K562 (cell line): Measurements from ENCODE around the gene FLVCR2. TPM values are rescaled to one million over a fixed set of nuclear protein-coding genes. Genes with fewer than 3 reads are reported as not detected.

ENCODE experiments used
- ATAC-seq: fragments of 200-7000 bp; cut with Tn5 transposase; 3 replicates; pipeline ENCODE4 v1.9.1; 2020; ENCODE audit warnings: moderate library complexity
- BruUV-seq: library from RNA; stranded (reverse); fragments of 400-500 nt; replicated peaks from 2 replicates; lab custom pipeline; 2021; lab: Mats Ljungman, UMichigan
- CTCF ChIA-PET: fragments of 300-600 bp; formaldehyde crosslinking; extraction: SDS; loops from one replicate; lab custom pipeline; 2021; ENCODE audit warnings: low intra/inter-chr PET ratio; lab: Yijun Ruan, JAX
- POLR2A ChIA-PET: fragments of 300-600, 350-650 bp; sonication (Branson Sonifier 250); formaldehyde crosslinking; extraction: SDS; loops from one replicate; lab custom pipeline; 2021; ENCODE audit warnings: antibody characterized with exemption, inconsistent platforms; lab: Yijun Ruan, JAX
- DNase-seq, 4 experiments: peaks; one replicate each; pipeline versions ENCODE4 v3.0.0 to v3.0.0-alpha.2; 2011 to 2018; ENCODE audit warnings: low spot score in 3 of 4, mixed read lengths in 3 of 4; ENCODE audit errors: extremely low read depth in 1 of 4
- FAIRE-seq: peaks from 2 replicates; lab custom pipeline; 2011; peaks lifted over from hg19 to GRCh38; lab: Jason Lieb, UNC
- H2AFZ ChIP-seq: 2 replicates; pipeline ENCODE4 v1.6.0; 2011; ENCODE audit warnings: low read depth, low read length, control low read depth, inconsistent platforms
- H3K27ac ChIP-seq: fragments of 200-600 bp; 3 replicates; pipeline ENCODE4 v1.8.0; 2011; ENCODE audit warnings: low read depth, mild to moderate bottlenecking, control low read depth, inconsistent platforms, low read length, moderate library complexity, mixed read lengths; ENCODE audit errors: extremely low read depth
- H3K27me3 ChIP-seq, 2 experiments: fragments of 300-600 bp in 1 of 2; 2 replicates in 1 of 2; 3 replicates in 1 of 2; pipeline versions ENCODE4 v1.6.0 to v1.8.0; 2011; ENCODE audit warnings: inconsistent platforms in 2 of 2, low read length in 2 of 2, mild to moderate bottlenecking in 1 of 2, mixed read lengths in 1 of 2, moderate library complexity in 1 of 2; ENCODE audit not compliant: control insufficient read depth in 2 of 2, insufficient read depth in 2 of 2
- H3K36me3 ChIP-seq: fragments of 300-600 bp; 3 replicates; pipeline ENCODE4 v1.8.0; 2011; ENCODE audit warnings: mild to moderate bottlenecking, low read length, inconsistent platforms; ENCODE audit not compliant: control insufficient read depth, insufficient read depth
- H3K4me1 ChIP-seq, 2 experiments: fragments of 200-600 bp in 1 of 2; replicated peaks in 1 of 2; 2 replicates in 1 of 2; 3 replicates in 1 of 2; pipeline versions ENCODE4 v1.5.1 to v1.8.0; 2011; ENCODE audit warnings: inconsistent platforms in 2 of 2, low read length in 2 of 2, mild to moderate bottlenecking in 1 of 2, mixed read lengths in 1 of 2, moderate library complexity in 1 of 2; ENCODE audit not compliant: control insufficient read depth in 2 of 2, insufficient read depth in 2 of 2
- H3K4me2 ChIP-seq: 2 replicates; pipeline ENCODE4 v1.6.1; 2011; ENCODE audit warnings: low read length, control low read depth, inconsistent platforms, mixed read lengths; ENCODE audit not compliant: insufficient read depth
- H3K4me3 ChIP-seq: fragments of 200-600 bp; sonication (generic), shearing (Covaris generic); 2 replicates; pipeline ENCODE4 v1.5.1; 2016; ENCODE audit warnings: control low read depth, inconsistent platforms
- H3K79me2 ChIP-seq: fragments of 200-600 bp; 3 replicates; pipeline ENCODE4 v1.8.0; 2011; ENCODE audit warnings: low read length, inconsistent platforms; ENCODE audit not compliant: control insufficient read depth, insufficient read depth
- H3K9ac ChIP-seq, 2 experiments: 2 replicates each; pipeline versions ENCODE4 v1.6.0 to v1.6.1; 2011; ENCODE audit warnings: low read depth in 2 of 2, low read length in 2 of 2, control low read depth in 1 of 2, inconsistent platforms in 1 of 2, mild to moderate bottlenecking in 1 of 2, mixed read lengths in 1 of 2; ENCODE audit not compliant: insufficient read depth in 1 of 2
- H3K9me1 ChIP-seq: one replicate; pipeline ENCODE4 v1.6.0; 2011; ENCODE audit warnings: inconsistent platforms, mild to moderate bottlenecking, low read length, moderate library complexity; ENCODE audit not compliant: control insufficient read depth, insufficient read depth
- H3K9me3 ChIP-seq: replicated peaks from 2 replicates; pipeline ENCODE4 v1.5.1; 2011; ENCODE audit warnings: low read depth, low read length, inconsistent platforms; ENCODE audit not compliant: control insufficient read depth, insufficient read depth
- H4K20me1 ChIP-seq: replicated peaks from 2 replicates; pipeline ENCODE4 v1.6.1; 2011; ENCODE audit warnings: low read length, inconsistent platforms, mixed read lengths; ENCODE audit not compliant: control insufficient read depth, insufficient read depth
- CCNT2 ChIP-seq: IDR thresholded peaks from 2 replicates; pipeline ENCODE4 v1.6.1; 2011; ENCODE audit warnings: borderline replicate concordance, low read depth, mild to moderate bottlenecking, moderate library complexity, mixed read lengths, low read length; ENCODE audit not compliant: insufficient read length; ENCODE audit errors: extremely low read depth
- CHD2 ChIP-seq: IDR thresholded peaks from 2 replicates; pipeline ENCODE4 v1.6.1; 2011; ENCODE audit warnings: low read depth, low read length
- ETV5 ChIP-seq: sonication (generic); formaldehyde crosslinking; IDR thresholded peaks from 2 replicates; pipeline ENCODE4 v1.4.0; 2020; ENCODE audit warnings: low read depth, mild to moderate bottlenecking, missing genetic modification reagents
- GATA2 ChIP-seq: sonication (generic); formaldehyde crosslinking; IDR thresholded peaks from 2 replicates; pipeline ENCODE4 v1.4.0; 2020; ENCODE audit warnings: mild to moderate bottlenecking, missing genetic modification reagents
- HNRNPK ChIP-seq: fragments of 200-400 bp; formaldehyde crosslinking; IDR thresholded peaks from one replicate; pipeline ENCODE4 v1.6.1; 2018; ENCODE audit warnings: mild to moderate bottlenecking, low read depth, low read length; ENCODE audit not compliant: poor library complexity, severe bottlenecking
- IRF2 ChIP-seq: sonication (generic); formaldehyde crosslinking; IDR thresholded peaks from 2 replicates; pipeline ENCODE4 v1.8.1; 2022; ENCODE audit warnings: mild to moderate bottlenecking, missing genetic modification reagents
- MYBL2 ChIP-seq, 2 experiments: fragments of 450-650 bp in 1 of 2; sonication (generic) in 1 of 2; formaldehyde crosslinking in 1 of 2; IDR thresholded peaks; 2 replicates each; pipeline versions ENCODE4 v1.6.1 to v1.8.1; 2017 to 2022; ENCODE audit warnings: borderline replicate concordance in 1 of 2, inconsistent platforms in 1 of 2, low read depth in 1 of 2, mild to moderate bottlenecking in 1 of 2, missing genetic modification reagents in 1 of 2, moderate library complexity in 1 of 2
- NFXL1 ChIP-seq: fragments of 450-650 bp; formaldehyde crosslinking; IDR thresholded peaks from 2 replicates; pipeline ENCODE4 v1.4.0; 2021; ENCODE audit warnings: mild to moderate bottlenecking
- NRF1 ChIP-seq, 2 experiments: fragments of 450-650 bp; IDR thresholded peaks in 1 of 2; conservative IDR thresholded peaks in 1 of 2; 2 replicates each; pipeline ENCODE4 v1.6.1; 2014; ENCODE audit warnings: mild to moderate bottlenecking in 2 of 2
- RBFOX2 ChIP-seq: fragments of 200-400 bp; formaldehyde crosslinking; IDR thresholded peaks from 2 replicates; pipeline ENCODE4 v1.6.1; 2017; ENCODE audit warnings: low read depth, mild to moderate bottlenecking, low read length, moderate library complexity
- SAP30 ChIP-seq: fragments of 200-600 bp; sonication (generic); IDR thresholded peaks from 2 replicates; pipeline ENCODE4 v1.6.1; 2012; ENCODE audit warnings: borderline replicate concordance, low read depth, mild to moderate bottlenecking, moderate library complexity, low read length, control low read depth, inconsistent platforms; ENCODE audit not compliant: insufficient read depth, poor library complexity, severe bottlenecking
- SMARCE1 ChIP-seq: fragments of 450-650 bp; IDR thresholded peaks from 2 replicates; pipeline ENCODE4 v1.7.1; 2016; ENCODE audit warnings: mild to moderate bottlenecking
- TAF9B ChIP-seq: fragments of 450-650 bp; IDR thresholded peaks from 2 replicates; pipeline ENCODE4 v1.6.1; 2018; ENCODE audit warnings: mild to moderate bottlenecking; ENCODE audit not compliant: partially characterized antibody
- TAL1 ChIP-seq: fragments of 450-650 bp; IDR thresholded peaks from 2 replicates; pipeline ENCODE4 v1.6.1; 2016; ENCODE audit warnings: mild to moderate bottlenecking
- TEAD2 ChIP-seq: fragments of 450-650 bp; IDR thresholded peaks from 2 replicates; pipeline ENCODE4 v1.6.1; 2016; ENCODE audit warnings: missing genetic modification characterization, control low read depth, missing compliant biosample characterization
- YBX1 ChIP-seq: fragments of 450-650 bp; IDR thresholded peaks from 2 replicates; pipeline ENCODE4 v1.7.1; 2016; ENCODE audit warnings: mild to moderate bottlenecking
- ZKSCAN8 ChIP-seq: fragments of 200-800 bp; sonication (Bioruptor generic); IDR thresholded peaks from 2 replicates; pipeline ENCODE4 v1.6.1; 2016; ENCODE audit warnings: missing genetic modification characterization, missing compliant biosample characterization
- ZNF586 ChIP-seq: fragments of 450-650 bp; formaldehyde crosslinking; conservative IDR thresholded peaks from 2 replicates; pipeline ENCODE4 v1.4.0; 2020; ENCODE audit warnings: mild to moderate bottlenecking, moderate library complexity
- ZNF644 ChIP-seq: fragments of 200-800 bp; sonication (Bioruptor generic); IDR thresholded peaks from 2 replicates; pipeline ENCODE4 v1.6.1; 2016; ENCODE audit warnings: low read depth, missing genetic modification characterization, missing compliant biosample characterization
- in situ Hi-C: fragments of 300-500 bp; cut with MboI; formaldehyde crosslinking; loops from 4 replicates; pipeline ENCODE4 v1.15.0; 2018; ENCODE audit warnings: inconsistent platforms, mixed read lengths
- intact Hi-C: fragments of 100-400 bp; cut with micrococcal nuclease; formaldehyde crosslinking; loops from 2 replicates; pipeline ENCODE4 v1.14.2; 2022
- polyA plus RNA-seq, 8 experiments: library from polyadenylated mRNA; depleted of rRNA in 4 of 8; stranded (reverse) in 5 of 8; unstranded in 3 of 8; fragments of >200 nt; fragmentation: Nextera tagmentation in 2 of 8; fragmentation: Illumina TruSeq in 1 of 8; extraction: Ambion mirVana in 2 of 8; extraction: Trizol in 1 of 8; gene quantifications; 2 replicates each; pipeline versions ENCODE4 v1.2.1 to v1.2.3, GENCODE V29; 2011 to 2014; ENCODE audit warnings: inconsistent platforms in 1 of 8, missing spikeins in 1 of 8
- total RNA-seq, 7 experiments: library from RNA; depleted of rRNA in 6 of 7; stranded (reverse); fragments of >200 nt in 6 of 7; fragmentation: Illumina TruSeq in 2 of 7; extraction: Trizol in 2 of 7; gene quantifications; 2 replicates each; pipeline versions ENCODE4 v1.2.1 to v1.2.3, GENCODE V29; 2011 to 2021; ENCODE audit warnings: low replicate concordance in 1 of 7

The FLVCR2 gene
- total and polyA plus RNA-seq, 9 of the 15 experiments (the other 6 are each of a cell fraction or from before 2014, with no cell fraction given): 1.5 TPM; not detected in 8

GRCh38 chr14:75587388-75587787, 9.0 kb downstream of the FLVCR2 start:
- peaks cover 0 to 4% of the 10 kb centered on the region in 2 experiments; a peak in 2 of 5 replicates for H3K27me3 ChIP-seq
- H3K36me3 ChIP-seq: no peaks in the 10 kb centered on the region
- ChIA-PET CTCF (no interaction called here), POLR2A (interaction anchor here (0.6 kb wide), 1 partner anchor 25 kb away, joined by 4 read pairs; no protein-coding TSS in a partner anchor)
- H2AFZ ChIP-seq: no peak overlapping the region
- H3K9ac ChIP-seq: no peak overlapping the region
- no peak overlapping the region for H3K4me3 ChIP-seq
- FAIRE-seq: no peak
- no peaks in the 10 kb centered on the region for H3K79me2 ChIP-seq
- no peaks in the 10 kb centered on the region for H3K9me1 ChIP-seq
- in situ Hi-C loops (no loop called here), intact Hi-C loops (no loop called here)
- no peak for ATAC-seq
- no peak overlapping the region for H3K4me2 ChIP-seq
- no peak overlapping the region for H3K27ac ChIP-seq
- no peaks in the 10 kb centered on the region for H3K4me1 ChIP-seq
- no TSS peak for BruUV-seq
- H3K9me3 ChIP-seq: no peaks in the 10 kb centered on the region
- H4K20me1 ChIP-seq: no peaks in the 10 kb centered on the region
- TF ChIP-seq ZNF644 (tag) (no peak), ZKSCAN8 (CRISPR knock-in tag) (no peak), TAF9B (no peak), IRF2 (CRISPR knock-in tag) (no peak), TAL1 (no peak), ZNF586 (no peak), TEAD2 (tag) (no peak), SMARCE1 (no peak), CHD2 (no peak), MYBL2 (IDR thresholded peaks at IDR 0.05; ENCODE audit: low read depth) (no peak), MYBL2 (CRISPR knock-in tag; IDR thresholded peaks at IDR 0.05; ENCODE audit: borderline replicate concordance) (no peak), YBX1 (no peak), RBFOX2 (no peak), HNRNPK (no peak), NFXL1 (CRISPR knock-in tag) (no peak), SAP30 (no peak), NRF1 (conservative IDR thresholded peaks at IDR 0.05 in 1 of 2, IDR thresholded peaks at IDR 0.05 in 1 of 2) (no peak), CCNT2 (no peak), GATA2 (CRISPR knock-in tag) (no peak), ETV5 (no peak)
- no peak for DNase-seq
